IMR-90 (cell line): ENCODE results near the gene CAGE1. TPM values are rescaled to one million over a fixed set of nuclear protein-coding genes. Genes with fewer than 3 reads are reported as not detected.

Experiments
- ATAC-seq: fragments of 200-7000 bp; cut with Tn5 transposase; 2 replicates; pipeline ENCODE4 v1.9.1; 2020; ENCODE audit warnings: low read depth, mild to moderate bottlenecking, moderate library complexity
- BruUV-seq: library from RNA; stranded (reverse); fragments of 400-500 nt; replicated peaks from 2 replicates; lab custom pipeline; 2021; lab: Mats Ljungman, UMichigan
- CTCF ChIA-PET: fragments of 300-600 bp; formaldehyde crosslinking; extraction: SDS; loops from one replicate; lab custom pipeline; 2021; ENCODE audit warnings: antibody characterized with exemption; lab: Yijun Ruan, JAX
- POLR2A ChIA-PET: fragments of 300-600 bp; sonication (Branson Sonifier 250); formaldehyde crosslinking; loops from one replicate; lab custom pipeline; 2022; ENCODE audit warnings: antibody characterized with exemption; ENCODE audit not compliant: unreplicated experiment; lab: Charles Lee
- DNase-seq: peaks from one replicate; pipeline ENCODE4 v3.0.0; 2013
- H2AFZ ChIP-seq: replicated peaks from 2 replicates; pipeline ENCODE3; 2013; ENCODE audit warnings: low read length, mild to moderate bottlenecking; ENCODE audit not compliant: poor library complexity
- H2AK5ac ChIP-seq: 2 replicates; pipeline ENCODE4 v1.6.1; 2013; ENCODE audit warnings: low read depth, low read length, inconsistent platforms
- H2AK9ac ChIP-seq: replicated peaks from 2 replicates; pipeline ENCODE3; 2013; ENCODE audit warnings: mild to moderate bottlenecking, low read depth, low read length, moderate library complexity; ENCODE audit not compliant: poor library complexity
- H2BK120ac ChIP-seq: 2 replicates; pipeline ENCODE4 v1.6.1; 2013; ENCODE audit warnings: low read depth, low read length, inconsistent platforms
- H2BK15ac ChIP-seq: 3 replicates; pipeline ENCODE4 v1.6.1; 2013; ENCODE audit warnings: low read depth, low read length, inconsistent platforms
- H2BK20ac ChIP-seq: 2 replicates; pipeline ENCODE4 v1.6.1; 2013; ENCODE audit warnings: low read depth, mild to moderate bottlenecking, inconsistent platforms, low read length, moderate library complexity
- H2BK5ac ChIP-seq: 2 replicates; pipeline ENCODE4 v1.6.1; 2013; ENCODE audit warnings: mild to moderate bottlenecking, low read depth, low read length, inconsistent platforms; ENCODE audit not compliant: poor library complexity, severe bottlenecking
- H3K14ac ChIP-seq: replicated peaks from 2 replicates; pipeline ENCODE4 v1.6.1; 2013; ENCODE audit warnings: low read depth, low read length, inconsistent platforms
- H3K18ac ChIP-seq: 2 replicates; pipeline ENCODE4 v1.6.1; 2013; ENCODE audit warnings: low read depth, low read length, control low read depth
- H3K23ac ChIP-seq: 2 replicates; pipeline ENCODE4 v1.6.1; 2013; ENCODE audit warnings: low read depth, low read length, inconsistent platforms
- H3K27ac ChIP-seq: 2 replicates; pipeline ENCODE4 v1.5.1; 2013; ENCODE audit warnings: mild to moderate bottlenecking, control low read depth, low read length; ENCODE audit not compliant: insufficient read depth
- H3K27me3 ChIP-seq: 2 replicates; pipeline ENCODE4 v1.6.1; 2013; ENCODE audit warnings: low read length; ENCODE audit not compliant: control insufficient read depth, insufficient read depth
- H3K36me3 ChIP-seq: 2 replicates; pipeline ENCODE4 v1.6.1; 2013; ENCODE audit warnings: low read length, mixed read lengths; ENCODE audit not compliant: control insufficient read depth, insufficient read depth
- H3K4ac ChIP-seq: 2 replicates; pipeline ENCODE4 v1.6.1; 2013; ENCODE audit warnings: low read depth, low read length, inconsistent platforms
- H3K4me1 ChIP-seq: 2 replicates; pipeline ENCODE4 v1.6.1; 2013; ENCODE audit warnings: low read length, mixed read lengths; ENCODE audit not compliant: control insufficient read depth, insufficient read depth
- H3K4me2 ChIP-seq: 2 replicates; pipeline ENCODE4 v1.6.1; 2013; ENCODE audit warnings: low read depth, mild to moderate bottlenecking, control low read depth, low read length, moderate library complexity
- H3K4me3 ChIP-seq: 2 replicates; pipeline ENCODE4 v1.5.1; 2013; ENCODE audit warnings: low read depth, mild to moderate bottlenecking, control low read depth, low read length, moderate library complexity; ENCODE audit not compliant: insufficient read depth
- H3K56ac ChIP-seq: 2 replicates; pipeline ENCODE4 v1.6.1; 2013; ENCODE audit warnings: low read length, inconsistent platforms; ENCODE audit not compliant: insufficient read depth; ENCODE audit errors: extremely low read depth
- H3K79me1 ChIP-seq, 2 experiments: 2 replicates each; pipeline ENCODE4 v1.6.1; 2013; ENCODE audit warnings: low read length in 2 of 2, inconsistent platforms in 1 of 2, low read depth in 1 of 2
- H3K9ac ChIP-seq: 2 replicates; pipeline ENCODE4 v1.6.1; 2013; ENCODE audit warnings: low read depth, low read length, control low read depth
- H3K9me1 ChIP-seq: 2 replicates; pipeline ENCODE4 v1.6.1; 2013; ENCODE audit warnings: low read length, inconsistent platforms; ENCODE audit not compliant: insufficient read depth
- H3K9me3 ChIP-seq: 2 replicates; pipeline ENCODE4 v1.6.1; 2013; ENCODE audit warnings: low read length; ENCODE audit not compliant: control insufficient read depth, insufficient read depth
- H4K20me1 ChIP-seq: 2 replicates; pipeline ENCODE4 v1.6.1; 2013; ENCODE audit warnings: low read length, inconsistent platforms; ENCODE audit not compliant: insufficient read depth
- H4K5ac ChIP-seq: 2 replicates; pipeline ENCODE4 v1.6.1; 2013; ENCODE audit warnings: mild to moderate bottlenecking, low read depth, low read length, control low read depth
- H4K8ac ChIP-seq, 2 experiments: 2 replicates each; pipeline ENCODE4 v1.6.1; 2013; ENCODE audit warnings: low read depth in 2 of 2, low read length in 2 of 2, control low read depth in 1 of 2, inconsistent platforms in 1 of 2
- H4K91ac ChIP-seq: 2 replicates; pipeline ENCODE4 v1.6.1; 2013; ENCODE audit warnings: low read depth, low read length, inconsistent platforms; ENCODE audit not compliant: insufficient read depth
- BHLHE40 ChIP-seq: fragments of 150-350 bp; IDR thresholded peaks from 2 replicates; pipeline ENCODE4 v1.6.1; 2016; ENCODE audit warnings: mild to moderate bottlenecking, low read depth, low read length
- CHD1 ChIP-seq: IDR thresholded peaks from 2 replicates; pipeline ENCODE4 v1.6.1; 2012; ENCODE audit warnings: low read depth, low read length, improper control_type of control experiment
- CTCF ChIP-seq: conservative IDR thresholded peaks from 2 replicates; pipeline ENCODE4 v1.5.1; 2012; ENCODE audit warnings: mild to moderate bottlenecking, low read depth, low read length, improper control_type of control experiment
- ELK1 ChIP-seq: fragments of 150-350 bp; IDR thresholded peaks from 2 replicates; pipeline ENCODE4 v1.6.1; 2016; ENCODE audit warnings: low read depth, mild to moderate bottlenecking, low read length, moderate library complexity, borderline replicate concordance
- FOS ChIP-seq: fragments of 150-350 bp; IDR thresholded peaks from 2 replicates; pipeline ENCODE4 v1.6.1; 2016; ENCODE audit warnings: low read depth, low read length
- MAFK ChIP-seq: IDR thresholded peaks from 2 replicates; pipeline ENCODE4 v1.6.1; 2012; ENCODE audit warnings: low read depth, low read length, improper control_type of control experiment
- MAZ ChIP-seq: IDR thresholded peaks from 2 replicates; pipeline ENCODE4 v1.6.1; 2012; ENCODE audit warnings: low read depth, mild to moderate bottlenecking, low read length, improper control_type of control experiment, moderate library complexity, borderline replicate concordance
- MXI1 ChIP-seq: IDR thresholded peaks from 2 replicates; pipeline ENCODE4 v1.6.1; 2012; ENCODE audit warnings: low read depth, mild to moderate bottlenecking, low read length, moderate library complexity, borderline replicate concordance
- NFE2L2 ChIP-seq: fragments of 150-350 bp; IDR thresholded peaks from 2 replicates; pipeline ENCODE4 v1.6.1; 2016; ENCODE audit warnings: low read depth, mild to moderate bottlenecking, low read length
- POLR2A ChIP-seq: IDR thresholded peaks from 2 replicates; pipeline ENCODE4 v1.6.1; 2012; ENCODE audit warnings: mild to moderate bottlenecking, low read depth, low read length
- RAD21 ChIP-seq: IDR thresholded peaks from 2 replicates; pipeline ENCODE4 v1.6.1; 2012; ENCODE audit warnings: low read length, improper control_type of control experiment
- RCOR1 ChIP-seq: IDR thresholded peaks from 2 replicates; pipeline ENCODE4 v1.6.1; 2012; ENCODE audit warnings: mild to moderate bottlenecking, low read length, improper control_type of control experiment; ENCODE audit not compliant: insufficient replicate concordance
- RFX5 ChIP-seq: IDR thresholded peaks from 2 replicates; pipeline ENCODE4 v1.8.0; 2012; ENCODE audit warnings: low read depth, mild to moderate bottlenecking, low read length, moderate library complexity
- SMC3 ChIP-seq: fragments of 150-350 bp; IDR thresholded peaks from 2 replicates; pipeline ENCODE4 v1.6.1; 2016; ENCODE audit warnings: low read depth, mild to moderate bottlenecking, antibody characterized with exemption, low read length, moderate library complexity
- WGBS, 2 experiments: methylation state at CpG; one replicate each; pipeline versions ENCODE4 v1.1.5 to v1.1.7; 2013; ENCODE audit warnings: missing lambda C conversion rate in 2 of 2; ENCODE audit not compliant: insufficient read length in 1 of 2; ENCODE audit errors: extremely low coverage in 2 of 2; 5-methylcytosine and 5-hydroxymethylcytosine counted together
- dilution Hi-C: fragments of 300-500 bp; cut with HindIII; formaldehyde crosslinking; loops from one replicate; pipeline ENCODE4 v1.14.3; 2018; ENCODE audit warnings: low sequenced_read_pairs; ENCODE audit not compliant: unreplicated experiment
- in situ Hi-C: fragments of 300-500 bp; cut with MboI; formaldehyde crosslinking; loops from 3 replicates; pipeline ENCODE4 v1.14.3; 2019; ENCODE audit warnings: low sequenced_read_pairs, inconsistent platforms, mixed read lengths
- intact Hi-C: fragments of 100-400 bp; cut with micrococcal nuclease; formaldehyde crosslinking; loops from 2 replicates; pipeline ENCODE4 v1.10.0; 2022
- polyA plus RNA-seq, 3 experiments: library from polyadenylated mRNA; depleted of rRNA; stranded (reverse); fragments of >200 nt; gene quantifications; 2 replicates each; pipeline ENCODE4 v1.2.3, GENCODE V29; 2012; ENCODE audit warnings: low replicate concordance in 1 of 3
- total RNA-seq: library from RNA; depleted of rRNA; stranded (reverse); fragments of >200 nt; gene quantifications from 2 replicates; pipeline ENCODE4 v1.2.3, GENCODE V29; 2012

The CAGE1 gene
- total and polyA plus RNA-seq, 2 of the 4 experiments (the other 2 are of a cell fraction) = not detected

- no peak overlapping the region for H3K23ac ChIP-seq
- H2BK120ac ChIP-seq = no peak overlapping the region
- 0 out of 2 replicates have a peak, but pooled peaks cover 3% of the 10 kb centered on the region for H3K9me1 ChIP-seq
- H3K4me3 ChIP-seq = no peak overlapping the region
- peaks cover 18% of the 10 kb centered on the region for H3K36me3 ChIP-seq
- no peak overlapping the region for H2AK9ac ChIP-seq
- no peak overlapping the region for H3K9ac ChIP-seq
- intact Hi-C loops = loop anchor here (5.0 kb wide), 1 partner anchor 196 kb away; no protein-coding TSS in a partner anchor
- H2AK5ac ChIP-seq = no peak overlapping the region
- no peak for DNase-seq
- no peak overlapping the region for H4K8ac ChIP-seq
- in situ Hi-C loops = no loop called here
- no peak overlapping the region for H2BK15ac ChIP-seq
- CTCF ChIA-PET = no interaction called here
- TF ChIP-seq ELK1 (no peak), RFX5 (no peak), CTCF (no peak), RCOR1 (no peak), FOS (no peak), CHD1 (no peak), MAZ (no peak), BHLHE40 (no peak), NFE2L2 (no peak), MXI1 (no peak), SMC3 (no peak), RAD21 (no peak), MAFK (no peak), POLR2A (no peak)
- ATAC-seq = no peak
- no peak overlapping the region for H3K14ac ChIP-seq
- H3K4me1 ChIP-seq = peaks cover 6% of the 10 kb centered on the region
- H2AFZ ChIP-seq = no peak overlapping the region
- no TSS peak for BruUV-seq
- dilution Hi-C loops = no loop called here
- no peaks in the 10 kb centered on the region for H3K27me3 ChIP-seq
- H4K20me1 ChIP-seq = no peaks in the 10 kb centered on the region
- POLR2A ChIA-PET = no interaction called here
- H2BK5ac ChIP-seq = no peak overlapping the region
- no peak overlapping the region for H3K27ac ChIP-seq
- no CpG with 5 or more reads among the region's 2 CpGs for WGBS, 2 experiments
- H4K91ac ChIP-seq = no peak overlapping the region
- H2BK20ac ChIP-seq = no peak overlapping the region
- no peaks in the 10 kb centered on the region for H3K9me3 ChIP-seq
- peaks cover 5 to 6% of the 10 kb centered on the region in 2 experiments; a peak in 1 of 4 replicates for H3K79me1 ChIP-seq
- H3K56ac ChIP-seq = no peak overlapping the region
- H3K4ac ChIP-seq = no peak overlapping the region
- H4K5ac ChIP-seq = no peak overlapping the region
- no peak overlapping the region for H3K18ac ChIP-seq
- no peak overlapping the region for H3K4me2 ChIP-seq
Measured at GRCh38 chr6:7411328-7411727, 21.8 kb upstream of the CAGE1 start.
